PFSK-1 (cell line): Measurements from ENCODE around the gene LRRC36.

Experiments used
- FOXP2 ChIP-seq: optimal IDR thresholded peaks from 2 replicates; pipeline ENCODE3; 2011; ENCODE audit warnings: borderline replicate concordance, control low read depth, inconsistent platforms; ENCODE audit not compliant: insufficient read depth; ENCODE audit errors: extremely low read length, extremely low read depth
- POLR2AphosphoS5 ChIP-seq: IDR thresholded peaks from 2 replicates; pipeline ENCODE4 v1.6.1; 2012; ENCODE audit warnings: low read depth, mild to moderate bottlenecking, control low read depth, low read length, moderate library complexity
- REST ChIP-seq, 2 experiments: IDR thresholded peaks; 2 replicates each; pipeline versions ENCODE4 v1.6.1 to v1.8.0; 2011 to 2012; ENCODE audit warnings: low read depth in 2 of 2, low read length in 2 of 2, control low read depth in 1 of 2, inconsistent platforms in 1 of 2, mild to moderate bottlenecking in 1 of 2, moderate library complexity in 1 of 2; ENCODE audit not compliant: insufficient read depth in 1 of 2
- SIN3A ChIP-seq: IDR thresholded peaks from 2 replicates; pipeline ENCODE4 v1.6.1; 2012; ENCODE audit warnings: mild to moderate bottlenecking, low read length, moderate library complexity, borderline replicate concordance; ENCODE audit not compliant: insufficient read depth
- TAF1 ChIP-seq: IDR thresholded peaks from 2 replicates; pipeline ENCODE4 v1.6.1; 2012; ENCODE audit warnings: low read length, control low read depth, borderline replicate concordance; ENCODE audit not compliant: insufficient read depth

- TF ChIP-seq SIN3A (no peak), REST (IDR thresholded peaks at IDR 0.05; ENCODE audit: insufficient read depth in 1 of 2, low read depth in 2 of 2, low read length in 2 of 2) (no peak), TAF1 (no peak), POLR2AphosphoS5 (no peak), FOXP2 (no peak)
Observed at GRCh38 chr16:67396159-67397035, 69.8 kb downstream of the LRRC36 start.
